HepG2 (cell line): ENCODE data around the gene CBFA2T2. TPM values are rescaled to one million over a fixed set of nuclear protein-coding genes. Genes with fewer than 3 reads are reported as not detected.
A peak's percentile ranks its signal among the peaks of the same experiment; 100 is the strongest.

Experiments
- ATAC-seq: fragments of 200-7000 bp; cut with Tn5 transposase; 3 replicates; pipeline ENCODE4 v1.9.1; 2020; ENCODE audit warnings: mild to moderate bottlenecking, moderate library complexity
- BruUV-seq: library from RNA; stranded (reverse); fragments of 400-500 nt; replicated peaks from 2 replicates; lab custom pipeline; 2021; lab: Mats Ljungman, UMichigan
- CTCF ChIA-PET: fragments of 300-600 bp; formaldehyde crosslinking; extraction: SDS; loops from one replicate; lab custom pipeline; 2021; ENCODE audit warnings: low total read pairs, inconsistent platforms, low intra/inter-chr PET ratio; lab: Yijun Ruan, JAX
- POLR2A ChIA-PET: fragments of 350-600 bp; sonication (Branson Sonifier 250); formaldehyde crosslinking; loops from one replicate; lab custom pipeline; 2020; ENCODE audit warnings: antibody characterized with exemption, inconsistent platforms; lab: Yijun Ruan, JAX
- DNase-seq: peaks from one replicate; pipeline ENCODE4 v3.0.0-alpha.2; 2015; ENCODE audit warnings: low spot score
- FAIRE-seq: peaks from 3 replicates; lab custom pipeline; 2011; peaks lifted over from hg19 to GRCh38; lab: Jason Lieb, UNC
- H2AFZ ChIP-seq: one replicate; pipeline ENCODE4 v1.6.1; 2011; ENCODE audit warnings: low read length, inconsistent platforms
- H3K27ac ChIP-seq: fragments of 300-600 bp; 3 replicates; pipeline ENCODE4 v1.8.0; 2011; ENCODE audit warnings: mixed run types, mild to moderate bottlenecking, mixed read lengths, low read length, inconsistent platforms; ENCODE audit not compliant: insufficient read depth; ENCODE audit errors: extremely low read length
- H3K27me3 ChIP-seq, 2 experiments: fragments of 200-600 bp in 1 of 2; 2 replicates in 1 of 2; 3 replicates in 1 of 2; pipeline versions ENCODE4 v1.6.0 to v1.8.0; 2011; ENCODE audit warnings: low read length in 2 of 2, mild to moderate bottlenecking in 2 of 2, moderate library complexity in 2 of 2, inconsistent platforms in 1 of 2; ENCODE audit not compliant: insufficient read depth in 2 of 2, control insufficient read depth in 1 of 2
- H3K36me3 ChIP-seq, 2 experiments: fragments of 200-600 bp in 1 of 2; replicated peaks in 1 of 2; 2 replicates in 1 of 2; 3 replicates in 1 of 2; pipeline versions ENCODE4 v1.5.1 to v1.8.0; 2011; ENCODE audit warnings: low read length in 2 of 2, inconsistent platforms in 1 of 2; ENCODE audit not compliant: insufficient read depth in 2 of 2, control insufficient read depth in 1 of 2
- H3K4me1 ChIP-seq: 2 replicates; pipeline ENCODE4 v1.5.1; 2012; ENCODE audit warnings: low read length, inconsistent platforms; ENCODE audit not compliant: insufficient read depth
- H3K4me2 ChIP-seq: 2 replicates; pipeline ENCODE4 v1.6.0; 2011; ENCODE audit warnings: low read depth, low read length, inconsistent platforms
- H3K4me3 ChIP-seq, 3 experiments: fragments of 200-600 bp in 1 of 3; sonication (generic), shearing (Covaris generic) in 1 of 3; replicated peaks in 1 of 3; 2 replicates each; pipeline ENCODE4 v1.5.1; 2011 to 2016; ENCODE audit warnings: low read length in 3 of 3, inconsistent platforms in 2 of 3, low read depth in 2 of 3, mild to moderate bottlenecking in 2 of 3, control low read depth in 1 of 3, mixed read lengths in 1 of 3; ENCODE audit not compliant: insufficient read depth in 1 of 3
- H3K79me2 ChIP-seq: one replicate; pipeline ENCODE4 v1.6.1; 2011; ENCODE audit warnings: low read length, inconsistent platforms; ENCODE audit not compliant: insufficient read depth
- H3K9ac ChIP-seq: 2 replicates; pipeline ENCODE4 v1.6.0; 2011; ENCODE audit warnings: mild to moderate bottlenecking, low read depth, low read length, inconsistent platforms; ENCODE audit not compliant: insufficient read depth
- H3K9me3 ChIP-seq: 2 replicates; pipeline ENCODE4 v1.5.1; 2012; ENCODE audit warnings: mild to moderate bottlenecking, low read length
- H4K20me1 ChIP-seq: 2 replicates; pipeline ENCODE4 v1.6.0; 2011; ENCODE audit warnings: inconsistent platforms, mild to moderate bottlenecking, low read length, moderate library complexity; ENCODE audit not compliant: insufficient read depth
- PCBP1 ChIP-seq: fragments of 200-400 bp; formaldehyde crosslinking; IDR thresholded peaks from 2 replicates; pipeline ENCODE4 v1.6.1; 2017; ENCODE audit warnings: mild to moderate bottlenecking, low read depth, low read length, borderline replicate concordance
- SOX5 ChIP-seq: IDR thresholded peaks from 2 replicates; pipeline ENCODE4 v1.6.1; 2016; ENCODE audit warnings: borderline replicate concordance
- TEAD2 ChIP-seq: sonication (generic); formaldehyde crosslinking; IDR thresholded peaks from 2 replicates; pipeline ENCODE4 v1.9.0; 2021; ENCODE audit warnings: missing genetic modification reagents
- ZFP90 ChIP-seq: sonication (generic); formaldehyde crosslinking; IDR thresholded peaks from 2 replicates; pipeline ENCODE4 v1.8.0; 2022; ENCODE audit warnings: missing genetic modification reagents, mild to moderate bottlenecking, inconsistent platforms, borderline replicate concordance
- ZNF136 ChIP-seq: sonication (generic); formaldehyde crosslinking; IDR thresholded peaks from 2 replicates; pipeline ENCODE4 v1.8.1; 2022; ENCODE audit warnings: low read depth, mild to moderate bottlenecking, moderate library complexity, missing genetic modification reagents
- ZNF274 ChIP-seq: sonication (generic); formaldehyde crosslinking; IDR thresholded peaks from 2 replicates; pipeline ENCODE4 v1.5.1; 2020; ENCODE audit warnings: mild to moderate bottlenecking, missing genetic modification reagents
- ZNF337 ChIP-seq: sonication (generic); formaldehyde crosslinking; IDR thresholded peaks from 2 replicates; pipeline ENCODE4 v1.5.1; 2020; ENCODE audit warnings: missing genetic modification reagents, low read depth, mild to moderate bottlenecking, borderline replicate concordance
- ZNF598 ChIP-seq: sonication (generic); formaldehyde crosslinking; IDR thresholded peaks from 2 replicates; pipeline ENCODE4 v1.5.1; 2020; ENCODE audit warnings: mild to moderate bottlenecking, missing genetic modification reagents, borderline replicate concordance
- ZNF879 ChIP-seq: sonication (generic); formaldehyde crosslinking; IDR thresholded peaks from 2 replicates; pipeline ENCODE4 v1.8.1; 2023; ENCODE audit warnings: missing genetic modification reagents
- WGBS: methylation state at CpG from one replicate; pipeline ENCODE4 v1.1.6; 2017; ENCODE audit warnings: low lambda C conversion rate; 5-methylcytosine and 5-hydroxymethylcytosine counted together
- in situ Hi-C: cut with HindIII; loops from 2 replicates; pipeline ENCODE4 v1.10.0; 2017; ENCODE audit warnings: low pct_unique_long_range_greater_than_20kb; ENCODE audit not compliant: extremely low pct_ligation_motif_present
- intact Hi-C: fragments of 100-400 bp; cut with micrococcal nuclease; formaldehyde crosslinking; loops from one replicate; pipeline ENCODE4 v1.10.0; 2022; ENCODE audit not compliant: unreplicated experiment
- polyA plus RNA-seq, 8 experiments: library from polyadenylated mRNA; depleted of rRNA in 3 of 8; stranded (reverse) in 7 of 8; unstranded in 1 of 8; fragments of >200 nt; fragmentation: Illumina TruSeq in 4 of 8; extraction: Trizol in 4 of 8; gene quantifications; 2 replicates each; pipeline versions ENCODE4 v1.2.1 to v1.2.3, GENCODE V29; 2011 to 2016; ENCODE audit warnings: low read depth in 4 of 8, missing spikeins in 1 of 8, mixed read lengths in 1 of 8; ENCODE audit not compliant: insufficient read depth in 1 of 8
- total RNA-seq, 5 experiments: library from RNA; depleted of rRNA; stranded (reverse); fragments of >200 nt; fragmentation: Illumina TruSeq; extraction: Trizol; gene quantifications; 2 replicates each; pipeline ENCODE4 v1.2.3, GENCODE V29; 2016; ENCODE audit warnings: low read depth in 1 of 5
- TF ChIP-seq, protein P1 (sequence below): sonication (generic); formaldehyde crosslinking; IDR thresholded peaks from 2 replicates; pipeline ENCODE4 v1.5.0; 2020; ENCODE audit warnings: missing genetic modification reagents
- TF ChIP-seq, protein P2 (sequence below): sonication (generic); formaldehyde crosslinking; IDR thresholded peaks from 2 replicates; pipeline ENCODE4 v1.4.0; 2020; ENCODE audit warnings: missing genetic modification reagents
- TF ChIP-seq, protein P3 (sequence below): sonication (generic); formaldehyde crosslinking; IDR thresholded peaks from 2 replicates; pipeline ENCODE4 v1.5.0; 2020; ENCODE audit warnings: missing genetic modification reagents

The CBFA2T2 gene
- total and polyA plus RNA-seq, 2 of the 13 experiments (the other 11 are each of a cell fraction or from before 2014, with no cell fraction given), result 6.3 to 21.2 TPM

DNA sequence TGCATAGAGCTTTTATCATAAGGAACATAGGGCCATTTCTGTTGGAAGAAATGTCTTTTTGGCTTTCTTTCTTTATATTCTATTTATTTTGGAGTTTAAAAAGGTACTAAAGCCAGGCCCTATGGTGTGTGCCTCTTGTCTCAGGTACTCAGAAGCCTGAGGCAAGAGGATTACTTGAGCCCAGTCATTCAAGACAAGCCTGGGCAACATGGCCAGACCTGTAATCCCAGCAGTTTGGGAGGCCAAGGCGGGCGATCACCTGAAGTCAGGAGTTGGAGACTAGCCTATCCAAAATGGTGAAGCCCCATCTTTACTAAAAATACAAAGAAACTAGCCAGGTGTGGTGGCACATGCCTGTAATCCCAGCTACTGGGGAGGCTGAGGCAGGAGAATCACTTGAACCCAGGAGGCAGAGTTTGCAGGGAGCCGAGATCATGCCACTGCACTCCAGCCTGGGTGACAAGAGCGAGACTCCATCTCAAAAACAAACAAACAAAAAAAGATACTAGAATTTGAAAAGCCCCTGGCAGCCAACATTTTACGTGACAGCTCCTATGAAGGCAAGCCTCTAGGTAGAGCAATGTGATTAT lies 80.0 kb downstream of the CBFA2T2 start:
- Histone ChIP-seq H3K9ac (no peak overlapping the region), H3K9me3 (no peaks in the 10 kb centered on the region), H3K79me2 (peaks cover 8% of the 10 kb centered on the region), H2AFZ (no peak overlapping the region), H3K27ac (peak overlapping the region; percentile 44), H3K4me2 (no peak overlapping the region; the same call in 1 of the 2 replicates), H3K36me3 (no peaks in the 10 kb centered on the region), H3K4me1 (peaks cover 44% of the 10 kb centered on the region), H3K4me3 (no peak overlapping the region), H4K20me1 (no peaks in the 10 kb centered on the region), H3K27me3 (no peaks in the 10 kb centered on the region)
- BruUV-seq, result no TSS peak
- DNase-seq (no peak), FAIRE-seq (no peak), ATAC-seq (no peak)
- CTCF ChIA-PET, result no interaction called here
- in situ Hi-C loops (no loop called here), intact Hi-C loops (loop anchor here (10.0 kb wide), 1 partner anchor 55 kb away; no protein-coding TSS in a partner anchor)
- WGBS, result 95% methylated on average over 5 of the region's 5 CpGs
- POLR2A ChIA-PET, result no interaction called here
- TF ChIP-seq ZNF879 (CRISPR knock-in tag) (0 out of 2 replicates have a peak, but pooled peaks have one; percentile 33), ZNF274 (CRISPR knock-in tag) (0 out of 2 replicates have a peak, but pooled peaks have one; percentile 30), ZNF136 (CRISPR knock-in tag) (0 out of 2 replicates have a peak, but pooled peaks have one; percentile 56), TEAD2 (CRISPR knock-in tag) (no peak), PCBP1 (no peak), ZNF598 (peak; percentile 55; the same call in 1 of the 2 replicates), SOX5 (CRISPR knock-in tag) (no peak), ZNF337 (CRISPR knock-in tag) (0 out of 2 replicates have a peak, but pooled peaks have one; percentile 41), ZFP90 (CRISPR knock-in tag) (0 out of 2 replicates have a peak, but pooled peaks have one; percentile 54)
- TF ChIP-seq, protein P1, sequence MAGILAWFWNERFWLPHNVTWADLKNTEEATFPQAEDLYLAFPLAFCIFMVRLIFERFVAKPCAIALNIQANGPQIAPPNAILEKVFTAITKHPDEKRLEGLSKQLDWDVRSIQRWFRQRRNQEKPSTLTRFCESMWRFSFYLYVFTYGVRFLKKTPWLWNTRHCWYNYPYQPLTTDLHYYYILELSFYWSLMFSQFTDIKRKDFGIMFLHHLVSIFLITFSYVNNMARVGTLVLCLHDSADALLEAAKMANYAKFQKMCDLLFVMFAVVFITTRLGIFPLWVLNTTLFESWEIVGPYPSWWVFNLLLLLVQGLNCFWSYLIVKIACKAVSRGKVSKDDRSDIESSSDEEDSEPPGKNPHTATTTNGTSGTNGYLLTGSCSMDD (CRISPR knock-in tag), result 0 out of 2 replicates have a peak, but pooled peaks have one; percentile 23
- TF ChIP-seq, protein P2, sequence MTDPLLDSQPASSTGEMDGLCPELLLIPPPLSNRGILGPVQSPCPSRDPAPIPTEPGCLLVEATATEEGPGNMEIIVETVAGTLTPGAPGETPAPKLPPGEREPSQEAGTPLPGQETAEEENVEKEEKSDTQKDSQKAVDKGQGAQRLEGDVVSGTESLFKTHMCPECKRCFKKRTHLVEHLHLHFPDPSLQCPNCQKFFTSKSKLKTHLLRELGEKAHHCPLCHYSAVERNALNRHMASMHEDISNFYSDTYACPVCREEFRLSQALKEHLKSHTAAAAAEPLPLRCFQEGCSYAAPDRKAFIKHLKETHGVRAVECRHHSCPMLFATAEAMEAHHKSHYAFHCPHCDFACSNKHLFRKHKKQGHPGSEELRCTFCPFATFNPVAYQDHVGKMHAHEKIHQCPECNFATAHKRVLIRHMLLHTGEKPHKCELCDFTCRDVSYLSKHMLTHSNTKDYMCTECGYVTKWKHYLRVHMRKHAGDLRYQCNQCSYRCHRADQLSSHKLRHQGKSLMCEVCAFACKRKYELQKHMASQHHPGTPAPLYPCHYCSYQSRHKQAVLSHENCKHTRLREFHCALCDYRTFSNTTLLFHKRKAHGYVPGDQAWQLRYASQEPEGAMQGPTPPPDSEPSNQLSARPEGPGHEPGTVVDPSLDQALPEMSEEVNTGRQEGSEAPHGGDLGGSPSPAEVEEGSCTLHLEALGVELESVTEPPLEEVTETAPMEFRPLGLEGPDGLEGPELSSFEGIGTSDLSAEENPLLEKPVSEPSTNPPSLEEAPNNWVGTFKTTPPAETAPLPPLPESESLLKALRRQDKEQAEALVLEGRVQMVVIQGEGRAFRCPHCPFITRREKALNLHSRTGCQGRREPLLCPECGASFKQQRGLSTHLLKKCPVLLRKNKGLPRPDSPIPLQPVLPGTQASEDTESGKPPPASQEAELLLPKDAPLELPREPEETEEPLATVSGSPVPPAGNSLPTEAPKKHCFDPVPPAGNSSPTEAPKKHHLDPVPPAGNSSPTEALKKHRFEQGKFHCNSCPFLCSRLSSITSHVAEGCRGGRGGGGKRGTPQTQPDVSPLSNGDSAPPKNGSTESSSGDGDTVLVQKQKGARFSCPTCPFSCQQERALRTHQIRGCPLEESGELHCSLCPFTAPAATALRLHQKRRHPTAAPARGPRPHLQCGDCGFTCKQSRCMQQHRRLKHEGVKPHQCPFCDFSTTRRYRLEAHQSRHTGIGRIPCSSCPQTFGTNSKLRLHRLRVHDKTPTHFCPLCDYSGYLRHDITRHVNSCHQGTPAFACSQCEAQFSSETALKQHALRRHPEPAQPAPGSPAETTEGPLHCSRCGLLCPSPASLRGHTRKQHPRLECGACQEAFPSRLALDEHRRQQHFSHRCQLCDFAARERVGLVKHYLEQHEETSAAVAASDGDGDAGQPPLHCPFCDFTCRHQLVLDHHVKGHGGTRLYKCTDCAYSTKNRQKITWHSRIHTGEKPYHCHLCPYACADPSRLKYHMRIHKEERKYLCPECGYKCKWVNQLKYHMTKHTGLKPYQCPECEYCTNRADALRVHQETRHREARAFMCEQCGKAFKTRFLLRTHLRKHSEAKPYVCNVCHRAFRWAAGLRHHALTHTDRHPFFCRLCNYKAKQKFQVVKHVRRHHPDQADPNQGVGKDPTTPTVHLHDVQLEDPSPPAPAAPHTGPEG (CRISPR knock-in tag), result 0 out of 2 replicates have a peak, but pooled peaks have one; percentile 39
- TF ChIP-seq, protein P3, sequence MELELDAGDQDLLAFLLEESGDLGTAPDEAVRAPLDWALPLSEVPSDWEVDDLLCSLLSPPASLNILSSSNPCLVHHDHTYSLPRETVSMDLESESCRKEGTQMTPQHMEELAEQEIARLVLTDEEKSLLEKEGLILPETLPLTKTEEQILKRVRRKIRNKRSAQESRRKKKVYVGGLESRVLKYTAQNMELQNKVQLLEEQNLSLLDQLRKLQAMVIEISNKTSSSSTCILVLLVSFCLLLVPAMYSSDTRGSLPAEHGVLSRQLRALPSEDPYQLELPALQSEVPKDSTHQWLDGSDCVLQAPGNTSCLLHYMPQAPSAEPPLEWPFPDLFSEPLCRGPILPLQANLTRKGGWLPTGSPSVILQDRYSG (CRISPR knock-in tag), result peak; percentile 44; the same call in 1 of the 2 replicates
